Gastrocnemius medialis (tissue), 4 donors: ENCODE measurements around the gene PPP3CA.
"Not testable (repeated sequence)": the region's sequence is repeated elsewhere in the genome, so short reads cannot be mapped to it uniquely, and the experiment has no call there.

ENCODE experiments used
- CTCF ChIP-seq, 5 experiments: fragments of 450-650 bp in 3 of 5; fragments of 200-600 bp in 2 of 5; sonication (generic) in 2 of 5; IDR thresholded peaks in 4 of 5; conservative IDR thresholded peaks in 1 of 5; 1 replicate in 4 of 5; 2 replicates in 1 of 5; pipeline ENCODE4 v1.5.1; 2016 to 2019; ENCODE audit warnings: antibody characterized with exemption in 5 of 5, mild to moderate bottlenecking in 3 of 5, moderate library complexity in 3 of 5
- POLR2A ChIP-seq, 2 donors: fragments of 450-650 bp; IDR thresholded peaks; one replicate each; pipeline ENCODE4 v1.6.1; 2017; ENCODE audit warnings: antibody characterized with exemption in 2 of 2, mild to moderate bottlenecking in 2 of 2, moderate library complexity in 2 of 2

GRCh38 chr4:100995002-100995401 lies 352.3 kb downstream of the PPP3CA start:
- TF ChIP-seq CTCF (IDR thresholded peaks at IDR 0.05 in 4 of 5, conservative IDR thresholded peaks at IDR 0.05 in 1 of 5); POLR2A (IDR thresholded peaks at IDR 0.05): not testable (repeated sequence)
